NT2/D1 (cell line): Measurements from ENCODE around the gene CDH22.

Experiments
- DNase-seq: peaks from one replicate; pipeline ENCODE4 v3.0.0-alpha.2; 2011; ENCODE audit warnings: low read depth, low spot score
- H3K27me3 ChIP-seq: 2 replicates; pipeline ENCODE4 v1.6.0; 2011; ENCODE audit warnings: mild to moderate bottlenecking; ENCODE audit not compliant: insufficient read length, insufficient read depth
- H3K36me3 ChIP-seq: 2 replicates; pipeline ENCODE4 v1.6.1; 2011; ENCODE audit warnings: mild to moderate bottlenecking, low read length, mixed read lengths; ENCODE audit not compliant: insufficient read depth, insufficient read length
- H3K4me1 ChIP-seq: 2 replicates; pipeline ENCODE4 v1.5.1; 2011; ENCODE audit not compliant: insufficient read depth, insufficient read length
- H3K4me3 ChIP-seq: 2 replicates; pipeline ENCODE4 v1.5.1; 2011; ENCODE audit warnings: low read depth; ENCODE audit not compliant: insufficient read length
- H3K9ac ChIP-seq: 2 replicates; pipeline ENCODE4 v1.6.0; 2011; ENCODE audit warnings: low read depth; ENCODE audit not compliant: insufficient read length
- H3K9me3 ChIP-seq: 2 replicates; pipeline ENCODE4 v1.5.1; 2011; ENCODE audit warnings: mild to moderate bottlenecking, low read length; ENCODE audit not compliant: insufficient read depth
- SUZ12 ChIP-seq: IDR thresholded peaks from 2 replicates; pipeline ENCODE4 v1.6.1; 2011; ENCODE audit not compliant: insufficient read length, insufficient read depth; ENCODE audit errors: extremely low read depth
- YY1 ChIP-seq: IDR thresholded peaks from 2 replicates; pipeline ENCODE4 v1.6.1; 2011; ENCODE audit not compliant: insufficient read length, insufficient read depth
- ZNF274 ChIP-seq: IDR thresholded peaks from 2 replicates; pipeline ENCODE4 v1.6.1; 2011; ENCODE audit warnings: mild to moderate bottlenecking, low read depth, low read length

Gene CDH22

DNA sequence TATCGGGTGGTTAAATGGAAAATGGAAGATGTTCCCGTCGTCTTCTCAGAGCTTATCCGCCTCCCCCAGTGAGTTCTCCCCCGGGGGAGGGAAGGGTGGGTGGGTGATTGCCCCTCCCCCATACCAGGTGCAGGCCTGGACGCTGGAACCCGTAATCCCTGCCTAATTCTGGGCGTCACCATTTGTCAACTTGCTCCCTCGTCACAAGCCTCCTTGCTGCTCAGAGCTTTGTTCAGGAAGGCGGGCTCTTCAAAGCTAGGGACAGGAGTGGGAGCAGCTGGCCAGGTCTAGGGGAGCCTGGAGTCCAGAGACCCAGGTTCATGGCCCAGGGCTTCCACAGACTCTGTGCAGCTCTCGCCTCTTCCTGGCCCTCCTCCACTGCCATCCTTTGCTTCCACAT is 25.6 kb downstream of the CDH22 start:
- DNase-seq: no peak
- peaks cover 4% of the 10 kb centered on the region for H3K4me1 ChIP-seq
- H3K4me3 ChIP-seq: no peak overlapping the region
- no peak overlapping the region for H3K9ac ChIP-seq
- no peaks in the 10 kb centered on the region for H3K9me3 ChIP-seq
- TF ChIP-seq SUZ12: no peak
- no peak for TF ChIP-seq ZNF274
- TF ChIP-seq YY1: no peak
- H3K27me3 ChIP-seq: peaks cover 2% of the 10 kb centered on the region
- no peaks in the 10 kb centered on the region for H3K36me3 ChIP-seq

DNA sequence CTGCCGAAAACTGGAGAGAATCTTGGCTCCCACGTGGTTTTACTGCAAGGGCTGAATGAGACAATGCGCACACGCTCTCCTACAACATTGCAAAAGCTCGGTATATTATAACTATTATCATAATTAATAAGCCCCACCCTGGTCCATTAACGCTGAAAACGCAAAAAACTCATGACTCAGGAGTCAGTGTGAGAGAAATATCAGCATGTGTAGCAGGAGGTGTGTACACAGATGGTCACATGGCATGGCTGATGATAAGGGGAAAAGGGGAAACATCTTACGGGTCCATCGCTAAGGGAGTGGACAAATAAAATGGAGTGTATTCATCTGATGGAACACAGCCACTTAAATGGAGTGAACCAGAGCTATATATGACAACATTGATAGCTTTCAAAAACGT is 29.2 kb downstream of the CDH22 start:
- Histone ChIP-seq H3K9me3 (no peaks in the 10 kb centered on the region; the same call in 1 of the 2 replicates), H3K4me3 (no peak overlapping the region)
- TF ChIP-seq YY1: no peak
- TF ChIP-seq SUZ12: no peak
- no peak for TF ChIP-seq ZNF274

DNA sequence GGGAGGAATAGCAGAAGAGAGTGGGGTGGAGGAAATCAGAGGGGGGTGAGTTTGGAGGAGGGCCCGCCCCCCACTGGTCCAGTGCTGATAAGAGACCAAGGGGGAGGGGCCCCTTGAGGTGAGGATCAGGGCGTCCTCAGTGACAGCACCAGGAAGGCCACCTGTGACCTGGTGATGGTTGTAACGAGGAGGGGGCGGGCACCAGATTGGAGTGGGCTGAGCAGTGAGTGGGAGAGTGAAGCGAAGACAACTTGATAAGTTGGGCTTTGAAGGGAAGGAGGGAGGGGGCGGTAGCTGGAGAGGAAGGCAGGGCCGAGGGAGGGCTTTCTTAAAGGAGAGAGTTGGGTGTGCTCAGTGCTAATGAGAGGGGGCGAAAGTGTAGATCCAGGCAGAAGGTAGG is 30.7 kb downstream of the CDH22 start:
- H3K4me1 ChIP-seq: peaks cover 7% of the 10 kb centered on the region
- TF ChIP-seq ZNF274 (no peak), YY1 (no peak), SUZ12 (no peak)
- H3K9ac ChIP-seq: no peak overlapping the region
- H3K4me3 ChIP-seq: no peak overlapping the region
- no peaks in the 10 kb centered on the region for H3K27me3 ChIP-seq
- H3K9me3 ChIP-seq: no peaks in the 10 kb centered on the region; the same call in 1 of the 2 replicates
- no peak for DNase-seq
- H3K36me3 ChIP-seq: no peaks in the 10 kb centered on the region

More for the DNA sequence above, 29.2 kb downstream of the CDH22 start:
- Histone ChIP-seq H3K27me3 (no peaks in the 10 kb centered on the region), H3K4me1 (peaks cover 4% of the 10 kb centered on the region), H3K36me3 (no peaks in the 10 kb centered on the region), H3K9ac (no peak overlapping the region)
- no peak for DNase-seq

DNA sequence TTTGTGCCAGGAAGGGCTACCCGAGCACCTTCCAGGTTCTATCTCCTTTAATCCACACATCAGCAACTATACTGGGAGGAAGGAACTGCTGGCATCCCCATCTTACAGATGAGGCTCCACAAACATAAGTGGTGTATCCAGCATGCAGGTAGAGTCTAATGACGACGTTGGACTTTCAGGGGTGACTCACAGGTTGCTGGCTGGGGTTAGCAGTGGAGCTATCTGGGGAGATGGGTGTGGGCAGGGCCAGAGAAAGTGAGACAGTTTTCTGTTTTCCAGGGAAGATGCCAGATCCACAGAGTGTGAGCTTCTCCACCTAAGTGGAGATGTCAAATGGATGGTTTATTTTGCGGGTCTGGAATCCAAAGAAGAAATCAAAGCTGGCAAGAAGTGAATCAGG is 31.8 kb downstream of the CDH22 start:
- Histone ChIP-seq H3K4me1 (peaks cover 7% of the 10 kb centered on the region), H3K9me3 (no peaks in the 10 kb centered on the region; the same call in 1 of the 2 replicates), H3K36me3 (no peaks in the 10 kb centered on the region), H3K4me3 (no peak overlapping the region), H3K9ac (no peak overlapping the region), H3K27me3 (no peaks in the 10 kb centered on the region)
- DNase-seq: no peak
- TF ChIP-seq SUZ12 (no peak), YY1 (no peak), ZNF274 (no peak)

DNA sequence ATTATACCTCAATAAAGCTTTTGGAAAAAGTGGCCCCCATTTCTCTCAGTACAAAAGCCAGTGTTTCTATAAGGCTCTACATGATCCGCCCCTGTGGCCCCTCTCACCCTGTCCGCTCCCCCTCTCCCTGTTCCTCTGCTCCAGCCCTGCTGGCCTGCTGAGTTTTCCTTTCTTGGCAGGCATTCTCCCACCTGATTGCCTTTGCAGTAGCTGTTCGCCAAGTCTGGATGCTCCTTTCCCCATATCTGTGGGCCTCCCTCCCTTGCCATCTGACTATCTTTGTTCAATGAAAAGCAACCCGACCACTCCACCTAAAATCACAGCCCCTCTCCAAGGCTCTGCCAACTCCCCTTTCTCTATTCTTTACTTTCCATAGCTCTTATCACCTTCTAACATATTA is 33.2 kb downstream of the CDH22 start:
- Histone ChIP-seq H3K4me3 (no peak overlapping the region), H3K36me3 (no peaks in the 10 kb centered on the region), H3K27me3 (no peaks in the 10 kb centered on the region), H3K9ac (no peak overlapping the region), H3K9me3 (no peaks in the 10 kb centered on the region; the same call in 1 of the 2 replicates), H3K4me1 (peaks cover 8% of the 10 kb centered on the region)
- no peak for DNase-seq
- TF ChIP-seq SUZ12 (no peak), ZNF274 (no peak), YY1 (no peak)

DNA sequence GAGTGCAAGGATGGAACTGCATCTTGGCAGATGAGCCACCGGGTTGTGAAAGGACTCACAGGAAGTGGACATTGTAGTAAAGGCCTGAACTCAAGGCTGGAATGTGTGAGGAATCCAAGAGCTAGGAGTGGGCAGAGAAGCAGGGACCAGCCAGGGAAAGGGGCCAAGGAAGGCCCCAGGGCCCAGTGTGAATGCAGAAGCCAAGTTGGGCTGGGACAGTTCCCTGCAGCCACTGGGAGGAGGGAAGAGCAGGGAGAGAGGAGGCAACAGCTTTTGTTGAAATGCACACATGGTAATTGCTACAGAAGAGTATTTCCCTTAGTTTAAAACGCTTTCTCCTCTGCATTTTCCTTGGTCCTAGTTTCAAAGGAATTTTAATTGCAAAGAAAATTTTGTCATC is 34.6 kb downstream of the CDH22 start:
- DNase-seq: no peak
- Histone ChIP-seq H3K27me3 (no peaks in the 10 kb centered on the region), H3K36me3 (no peaks in the 10 kb centered on the region), H3K9ac (no peak overlapping the region), H3K4me3 (no peak overlapping the region), H3K4me1 (peaks cover 13% of the 10 kb centered on the region), H3K9me3 (no peaks in the 10 kb centered on the region; the same call in 1 of the 2 replicates)
- TF ChIP-seq SUZ12 (no peak), ZNF274 (no peak), YY1 (no peak)

DNA sequence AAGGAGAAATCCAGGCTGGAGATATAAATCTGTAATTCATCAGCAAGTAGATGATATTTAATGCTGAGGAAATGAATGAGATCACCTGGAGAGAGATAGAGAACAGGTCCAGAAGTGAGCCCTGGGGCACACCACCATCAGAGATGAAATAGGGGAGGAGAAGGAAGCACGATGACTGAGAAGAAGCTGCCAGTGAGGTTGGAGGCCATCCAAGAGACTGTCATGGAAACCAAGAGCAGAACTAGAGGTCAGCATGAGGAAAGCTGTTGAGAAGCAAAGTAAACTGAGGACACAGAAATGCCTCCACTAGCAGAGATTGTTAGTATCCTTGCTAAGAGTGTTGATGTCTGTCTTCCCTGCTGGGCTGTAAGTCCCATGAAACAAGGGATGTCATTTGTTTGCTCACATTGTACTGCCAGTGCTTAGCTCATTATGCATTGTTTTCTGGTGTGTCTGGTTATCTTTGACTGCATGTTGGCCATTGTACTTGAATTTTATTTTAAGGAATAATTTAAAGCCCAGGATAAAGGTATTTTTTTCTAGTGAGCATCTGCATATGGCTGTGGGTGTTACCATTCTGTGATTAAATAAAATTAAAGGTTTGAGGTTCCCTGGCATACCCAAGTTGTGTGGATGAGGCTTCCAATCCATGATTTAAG is 35.8 kb downstream of the CDH22 start:
- TF ChIP-seq YY1 (no peak), SUZ12 (no peak), ZNF274 (no peak)
- no peaks in the 10 kb centered on the region for H3K36me3 ChIP-seq
- no peaks in the 10 kb centered on the region for H3K27me3 ChIP-seq
- no peak for DNase-seq
- H3K4me1 ChIP-seq: peaks cover 9% of the 10 kb centered on the region
- no peak overlapping the region for H3K4me3 ChIP-seq
- H3K9ac ChIP-seq: no peak overlapping the region
- no peaks in the 10 kb centered on the region; the same call in 1 of the 2 replicates for H3K9me3 ChIP-seq
